Measurements from ENCODE around the gene ISYNA1.

Gene ISYNA1

GRCh38 chr19:18437491-18438330 is at the start of gene ISYNA1:
TSS of gene ISYNA1 (minus strand) at chr19:18438133. CDS start at chr19:18437979, 154 bp downstream.
- peak within 1 kb of the TSS; percentile 65 for H3K4me3 ChIP-seq (ENCODE audit: low read length)
- H3K27ac ChIP-seq (ENCODE audit: low read depth, low read length), result no peak within 1 kb of the TSS
- peaks cover 3% of the 10 kb centered on the region for H3K4me1 ChIP-seq (ENCODE audit: control insufficient read depth, insufficient read depth, low read length)
- no peaks in the 10 kb centered on the region for H3K36me3 ChIP-seq (ENCODE audit: control insufficient read depth, insufficient read depth, low read length)
- H3K9ac ChIP-seq (ENCODE audit: low read length), result no peak within 1 kb of the TSS
- H3K27me3 ChIP-seq (ENCODE audit: control insufficient read depth, insufficient read depth, low read length), result peaks cover 3% of the 10 kb centered on the region

- H3K36me3 ChIP-seq (ENCODE audit: control insufficient read depth, insufficient read depth, low read length), result no peaks in the 10 kb centered on the region
- H3K4me1 ChIP-seq (ENCODE audit: control insufficient read depth, insufficient read depth, low read length), result peaks cover 13% of the 10 kb centered on the region
- H3K9ac ChIP-seq (ENCODE audit: low read length), result no peak overlapping the region
- H3K27ac ChIP-seq (ENCODE audit: low read depth, low read length), result no peak overlapping the region
- H3K27me3 ChIP-seq (ENCODE audit: control insufficient read depth, insufficient read depth, low read length), result no peaks in the 10 kb centered on the region
- no peak overlapping the region for H3K4me3 ChIP-seq (ENCODE audit: low read length)
These were observed 48.8 kb upstream of the ISYNA1 start for GRCh38 chr19:18486746-18487145.

GRCh38 chr19:18484992-18485391 is 47.1 kb upstream of the ISYNA1 start:
- H3K27ac ChIP-seq (ENCODE audit: low read depth, low read length), result no peak overlapping the region
- no peak overlapping the region for H3K9ac ChIP-seq (ENCODE audit: low read length)
- peaks cover 18% of the 10 kb centered on the region for H3K4me1 ChIP-seq (ENCODE audit: control insufficient read depth, insufficient read depth, low read length)
- H3K27me3 ChIP-seq (ENCODE audit: control insufficient read depth, insufficient read depth, low read length), result no peaks in the 10 kb centered on the region
- H3K36me3 ChIP-seq (ENCODE audit: control insufficient read depth, insufficient read depth, low read length), result no peaks in the 10 kb centered on the region
- no peak overlapping the region for H3K4me3 ChIP-seq (ENCODE audit: low read length)

GRCh38 chr19:18483119-18483890 is 45.4 kb upstream of the ISYNA1 start:
- no peaks in the 10 kb centered on the region for H3K27me3 ChIP-seq (ENCODE audit: control insufficient read depth, insufficient read depth, low read length)
- no peak overlapping the region for H3K27ac ChIP-seq (ENCODE audit: low read depth, low read length)
- peaks cover 14% of the 10 kb centered on the region for H3K4me1 ChIP-seq (ENCODE audit: control insufficient read depth, insufficient read depth, low read length)
- H3K36me3 ChIP-seq (ENCODE audit: control insufficient read depth, insufficient read depth, low read length), result no peaks in the 10 kb centered on the region
- H3K4me3 ChIP-seq (ENCODE audit: low read length), result no peak overlapping the region
- H3K9ac ChIP-seq (ENCODE audit: low read length), result no peak overlapping the region

- Histone ChIP-seq H3K36me3 (ENCODE audit: control insufficient read depth, insufficient read depth, low read length) (no peaks in the 10 kb centered on the region), H3K4me1 (ENCODE audit: control insufficient read depth, insufficient read depth, low read length) (peaks cover 14% of the 10 kb centered on the region), H3K27me3 (ENCODE audit: control insufficient read depth, insufficient read depth, low read length) (no peaks in the 10 kb centered on the region), H3K4me3 (ENCODE audit: low read length) (no peak overlapping the region), H3K9ac (ENCODE audit: low read length) (no peak overlapping the region), H3K27ac (ENCODE audit: low read depth, low read length) (no peak overlapping the region)
These were observed 43.7 kb upstream of the ISYNA1 start for GRCh38 chr19:18481505-18482222.

GRCh38 chr19:18480006-18480691 is 42.2 kb upstream of the ISYNA1 start:
- Histone ChIP-seq H3K27me3 (ENCODE audit: control insufficient read depth, insufficient read depth, low read length) (no peaks in the 10 kb centered on the region), H3K9ac (ENCODE audit: low read length) (no peak overlapping the region), H3K4me3 (ENCODE audit: low read length) (peak overlapping the region; percentile 10), H3K36me3 (ENCODE audit: control insufficient read depth, insufficient read depth, low read length) (no peaks in the 10 kb centered on the region), H3K27ac (ENCODE audit: low read depth, low read length) (peak overlapping the region; percentile 76), H3K4me1 (ENCODE audit: control insufficient read depth, insufficient read depth, low read length) (peaks cover 8% of the 10 kb centered on the region)

- Histone ChIP-seq H3K9ac (ENCODE audit: low read length) (no peak overlapping the region), H3K27me3 (ENCODE audit: control insufficient read depth, insufficient read depth, low read length) (no peaks in the 10 kb centered on the region), H3K4me1 (ENCODE audit: control insufficient read depth, insufficient read depth, low read length) (peaks cover 8% of the 10 kb centered on the region), H3K27ac (ENCODE audit: low read depth, low read length) (peak overlapping the region; percentile 41), H3K4me3 (ENCODE audit: low read length) (no peak overlapping the region), H3K36me3 (ENCODE audit: control insufficient read depth, insufficient read depth, low read length) (no peaks in the 10 kb centered on the region)
These were observed 40.8 kb upstream of the ISYNA1 start for GRCh38 chr19:18478545-18479311.

GRCh38 chr19:18477974-18478373 is 40.0 kb upstream of the ISYNA1 start:
- H3K4me1 ChIP-seq (ENCODE audit: control insufficient read depth, insufficient read depth, low read length), result peaks cover 8% of the 10 kb centered on the region
- no peak overlapping the region for H3K4me3 ChIP-seq (ENCODE audit: low read length)
- no peaks in the 10 kb centered on the region for H3K27me3 ChIP-seq (ENCODE audit: control insufficient read depth, insufficient read depth, low read length)
- no peaks in the 10 kb centered on the region for H3K36me3 ChIP-seq (ENCODE audit: control insufficient read depth, insufficient read depth, low read length)
- H3K27ac ChIP-seq (ENCODE audit: low read depth, low read length), result no peak overlapping the region
- no peak overlapping the region for H3K9ac ChIP-seq (ENCODE audit: low read length)

GRCh38 chr19:18477042-18477779 is 39.3 kb upstream of the ISYNA1 start:
- Histone ChIP-seq H3K27me3 (ENCODE audit: control insufficient read depth, insufficient read depth, low read length) (no peaks in the 10 kb centered on the region), H3K36me3 (ENCODE audit: control insufficient read depth, insufficient read depth, low read length) (peaks cover 2% of the 10 kb centered on the region), H3K9ac (ENCODE audit: low read length) (no peak overlapping the region), H3K4me1 (ENCODE audit: control insufficient read depth, insufficient read depth, low read length) (peaks cover 8% of the 10 kb centered on the region), H3K27ac (ENCODE audit: low read depth, low read length) (no peak overlapping the region), H3K4me3 (ENCODE audit: low read length) (no peak overlapping the region)

GRCh38 chr19:18476507-18477041 is 38.6 kb upstream of the ISYNA1 start:
- no peak overlapping the region for H3K9ac ChIP-seq (ENCODE audit: low read length)

More at GRCh38 chr19:18476507-18477041, 38.6 kb upstream of the ISYNA1 start:
- Histone ChIP-seq H3K4me3 (ENCODE audit: low read length) (no peak overlapping the region), H3K27ac (ENCODE audit: low read depth, low read length) (no peak overlapping the region), H3K27me3 (ENCODE audit: control insufficient read depth, insufficient read depth, low read length) (no peaks in the 10 kb centered on the region), H3K4me1 (ENCODE audit: control insufficient read depth, insufficient read depth, low read length) (peaks cover 8% of the 10 kb centered on the region), H3K36me3 (ENCODE audit: control insufficient read depth, insufficient read depth, low read length) (peaks cover 2% of the 10 kb centered on the region)
